Measurements from ENCODE around the gene ADAM33.

Gene ADAM33

DNA sequence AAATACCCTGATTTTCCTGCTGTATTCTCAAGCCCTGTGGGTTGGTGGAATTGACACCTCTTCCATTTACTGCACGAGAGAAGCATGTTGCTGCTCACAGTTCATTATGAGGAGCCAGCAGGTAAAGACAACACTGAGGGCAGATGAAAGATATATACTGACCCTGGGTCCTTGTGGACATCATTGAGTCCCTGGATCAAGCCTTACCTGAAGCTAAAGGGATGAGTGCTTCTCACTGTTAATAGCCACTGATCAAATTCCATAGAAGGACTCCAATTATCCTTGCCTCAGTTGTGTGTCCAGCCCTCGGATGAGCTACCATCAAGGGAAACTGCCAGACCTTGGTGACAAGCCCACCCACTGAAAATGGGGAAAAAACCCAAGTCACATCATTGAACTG, 38.3 kb upstream of the ADAM33 start:
- POLR2A ChIA-PET = interaction anchor here (1.0 kb wide), 1 partner anchor 48 kb away, joined by 3 read pairs; the partner anchor contains the start of gene ADISSP
- CTCF ChIA-PET = interaction anchor here (0.9 kb wide), 1 partner anchor 10 kb away, joined by 6 read pairs; no protein-coding TSS in a partner anchor
- no peak for DNase-seq (ENCODE audit: extremely low spot score)
- TF ChIP-seq, protein P1, sequence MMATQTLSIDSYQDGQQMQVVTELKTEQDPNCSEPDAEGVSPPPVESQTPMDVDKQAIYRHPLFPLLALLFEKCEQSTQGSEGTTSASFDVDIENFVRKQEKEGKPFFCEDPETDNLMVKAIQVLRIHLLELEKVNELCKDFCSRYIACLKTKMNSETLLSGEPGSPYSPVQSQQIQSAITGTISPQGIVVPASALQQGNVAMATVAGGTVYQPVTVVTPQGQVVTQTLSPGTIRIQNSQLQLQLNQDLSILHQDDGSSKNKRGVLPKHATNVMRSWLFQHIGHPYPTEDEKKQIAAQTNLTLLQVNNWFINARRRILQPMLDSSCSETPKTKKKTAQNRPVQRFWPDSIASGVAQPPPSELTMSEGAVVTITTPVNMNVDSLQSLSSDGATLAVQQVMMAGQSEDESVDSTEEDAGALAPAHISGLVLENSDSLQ (IDR thresholded peaks at IDR 0.05) = no peak
- no peak for TF ChIP-seq SP1 (IDR thresholded peaks at IDR 0.05)
- TF ChIP-seq BHLHE40 (IDR thresholded peaks at IDR 0.05; ENCODE audit: borderline replicate concordance) = no peak
- TF ChIP-seq L3MBTL2 (conservative IDR thresholded peaks at IDR 0.05) = no peak
- TF ChIP-seq FOXM1 (IDR thresholded peaks at IDR 0.05; ENCODE audit: borderline replicate concordance) = no peak
- TF ChIP-seq LEF1 (IDR thresholded peaks at IDR 0.05; ENCODE audit: borderline replicate concordance) = no peak
- TF ChIP-seq CTBP1 (IDR thresholded peaks at IDR 0.05; ENCODE audit: borderline replicate concordance) = no peak

DNA sequence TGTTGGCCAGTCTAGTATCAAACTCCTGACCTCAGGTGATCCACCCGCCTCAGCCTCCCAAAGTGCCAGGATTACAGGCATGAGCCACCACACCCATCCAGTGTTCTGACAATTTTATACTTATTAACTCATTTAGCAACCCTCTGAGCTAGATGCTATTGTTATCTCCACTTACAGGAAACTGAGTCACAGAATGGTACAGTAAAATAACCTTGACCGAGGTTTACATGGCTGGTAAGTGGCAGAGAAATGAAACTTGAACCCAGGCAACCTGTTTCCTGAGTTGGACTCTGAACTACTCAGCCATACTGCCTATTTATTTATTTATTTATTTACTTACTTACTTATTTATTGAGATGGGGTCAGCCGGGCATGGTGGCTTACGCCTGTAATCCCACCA, 37.2 kb upstream of the ADAM33 start:
- ChIA-PET CTCF (no interaction called here), POLR2A (no interaction called here)
- TF ChIP-seq SUZ12 (IDR thresholded peaks at IDR 0.05) (no peak), NFRKB (IDR thresholded peaks at IDR 0.05) (no peak), FOXM1 (IDR thresholded peaks at IDR 0.05; ENCODE audit: borderline replicate concordance) (no peak), FOXK2 (IDR thresholded peaks at IDR 0.05) (no peak), FOXA1 (IDR thresholded peaks at IDR 0.05) (no peak), ZNF384 (IDR thresholded peaks at IDR 0.05) (no peak), HDGF (IDR thresholded peaks at IDR 0.05; ENCODE audit: borderline replicate concordance) (no peak), ELF4 (IDR thresholded peaks at IDR 0.05) (no peak), L3MBTL2 (conservative IDR thresholded peaks at IDR 0.05) (no peak), BHLHE40 (IDR thresholded peaks at IDR 0.05; ENCODE audit: borderline replicate concordance) (no peak), TARDBP (IDR thresholded peaks at IDR 0.05) (no peak), LEF1 (IDR thresholded peaks at IDR 0.05; ENCODE audit: borderline replicate concordance) (no peak), CTBP1 (IDR thresholded peaks at IDR 0.05; ENCODE audit: borderline replicate concordance) (no peak), ARNT (IDR thresholded peaks at IDR 0.05) (no peak), SP1 (IDR thresholded peaks at IDR 0.05) (no peak)
- TF ChIP-seq, protein P1 (IDR thresholded peaks at IDR 0.05) = no peak
- no peak for DNase-seq (ENCODE audit: extremely low spot score)

DNA sequence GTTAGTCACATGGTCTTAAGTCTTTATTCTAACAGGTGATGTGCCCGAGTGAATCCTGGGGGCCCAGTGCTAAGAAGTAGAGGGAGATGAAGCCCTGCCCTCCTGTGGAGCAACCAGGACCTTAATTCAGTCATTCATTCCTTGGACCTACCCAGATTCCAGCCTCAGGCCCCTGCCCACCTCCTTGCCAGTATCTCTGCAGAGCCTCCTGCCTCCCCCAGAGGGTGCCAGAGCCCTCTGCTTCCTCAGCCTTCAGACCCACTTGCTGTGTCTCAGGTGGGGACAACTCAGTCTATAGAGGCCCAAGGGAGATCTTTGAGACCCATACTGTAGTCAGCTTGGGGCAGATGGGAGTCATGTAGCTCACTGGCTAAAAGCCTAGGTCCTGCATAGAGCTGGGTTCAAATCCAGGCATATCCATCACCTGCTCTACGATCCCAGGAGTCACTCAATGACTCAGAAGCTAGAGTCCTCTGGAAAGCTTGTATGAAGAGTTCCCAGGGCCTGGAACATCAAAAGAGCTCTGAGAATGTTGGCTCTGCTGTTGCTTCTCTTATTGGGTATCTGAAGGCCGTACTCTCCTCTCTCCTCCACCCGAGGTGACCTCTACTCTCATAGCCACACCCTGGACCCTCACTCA, 34.5 kb upstream of the ADAM33 start:
- no peak for TF ChIP-seq BHLHE40 (IDR thresholded peaks at IDR 0.05; ENCODE audit: borderline replicate concordance)

DNA sequence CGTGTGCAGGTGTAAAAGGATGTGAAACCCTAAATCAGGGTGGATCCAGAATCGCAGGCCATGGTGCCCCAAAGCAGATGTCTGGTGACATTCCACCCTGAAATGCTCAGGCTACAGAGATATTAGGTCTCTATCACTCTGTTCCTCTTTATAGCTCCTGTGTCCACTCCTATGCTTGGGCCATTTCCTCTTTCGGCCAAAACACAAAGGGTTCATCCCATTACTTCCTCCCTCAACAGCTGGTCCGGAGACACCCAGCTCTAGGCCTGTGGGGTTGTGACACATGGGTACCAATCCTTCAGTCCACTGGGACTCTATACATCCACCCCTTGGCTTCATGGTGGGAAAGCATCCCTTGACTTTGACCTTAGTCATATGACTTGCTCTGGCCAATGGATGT, 32.3 kb upstream of the ADAM33 start:
- CTCF ChIA-PET = interaction anchor here (0.5 kb wide), 1 partner anchor 541 kb away, joined by 5 read pairs; no protein-coding TSS in a partner anchor

More for the DNA sequence above, 34.5 kb upstream of the ADAM33 start:
- ChIA-PET POLR2A (interaction anchor here (1.0 to 1.1 kb wide), 2 partner anchors 21 to 51 kb away, joined by 3 read pairs; partner anchors contain the start of gene ADISSP), CTCF (interaction anchor here (0.5 to 1.9 kb wide), 12 partner anchors 9 to 641 kb away, joined by 3 to 10 read pairs (median 4); partner anchors contain the start of genes ADISSP and SPEF1)
- peak; percentile 71 for DNase-seq (ENCODE audit: extremely low spot score)

DNA sequence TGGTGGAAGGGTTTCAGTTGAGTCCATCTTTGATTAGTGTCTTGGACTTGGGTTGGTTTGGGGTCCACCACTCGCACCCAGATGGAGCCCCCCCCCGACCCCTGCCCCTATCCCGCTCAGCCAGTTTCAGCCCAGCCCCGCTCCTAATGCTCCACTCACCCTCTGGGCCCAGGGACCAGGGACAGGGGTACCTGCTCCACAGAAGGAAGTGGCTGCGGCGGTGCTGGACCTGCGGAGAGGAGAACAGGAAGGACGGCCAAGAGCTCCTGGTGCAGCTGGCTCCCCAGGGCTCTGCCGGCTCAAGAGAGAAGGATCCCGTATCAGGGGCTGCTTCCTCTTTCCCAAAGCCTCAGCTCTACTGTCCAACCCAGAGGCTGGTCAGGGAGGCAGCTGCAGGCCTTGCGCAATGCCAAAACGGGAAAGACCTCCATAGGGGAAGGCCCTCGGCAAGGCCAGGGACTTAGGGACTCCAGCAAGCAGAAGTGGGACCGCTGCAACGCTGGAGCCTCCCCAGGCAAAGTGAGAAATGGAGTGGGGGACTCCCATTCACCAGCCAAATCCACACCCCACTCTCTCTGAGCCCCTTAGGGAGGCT, 30.6 kb upstream of the ADAM33 start, which contains the start of gene SIGLEC1:
Gene SIGLEC1, minus strand, starts transcription at position 322 of the 595 bp plus-strand sequence. CDS start 5,472 bp downstream, outside the sequence.
- ChIA-PET POLR2A (no interaction called here), CTCF (no interaction called here)
- no peak for DNase-seq (ENCODE audit: extremely low spot score)
- TF ChIP-seq, protein P1 (IDR thresholded peaks at IDR 0.05) = no peak

More for the DNA sequence above, 32.3 kb upstream of the ADAM33 start:
- TF ChIP-seq L3MBTL2 (conservative IDR thresholded peaks at IDR 0.05) = no peak
- no peak for TF ChIP-seq BHLHE40 (IDR thresholded peaks at IDR 0.05; ENCODE audit: borderline replicate concordance)
- TF ChIP-seq NFRKB (IDR thresholded peaks at IDR 0.05) = no peak
- no peak for TF ChIP-seq ZNF384 (IDR thresholded peaks at IDR 0.05)
- TF ChIP-seq TARDBP (IDR thresholded peaks at IDR 0.05) = no peak
- TF ChIP-seq CTBP1 (IDR thresholded peaks at IDR 0.05; ENCODE audit: borderline replicate concordance) = no peak
- no peak for TF ChIP-seq ELF4 (IDR thresholded peaks at IDR 0.05)
- TF ChIP-seq FOXK2 (IDR thresholded peaks at IDR 0.05) = no peak
- TF ChIP-seq SP1 (IDR thresholded peaks at IDR 0.05) = no peak
- TF ChIP-seq FOXM1 (IDR thresholded peaks at IDR 0.05; ENCODE audit: borderline replicate concordance) = no peak
- TF ChIP-seq ARNT (IDR thresholded peaks at IDR 0.05) = no peak
- TF ChIP-seq FOXA1 (IDR thresholded peaks at IDR 0.05) = no peak
- no peak for TF ChIP-seq HDGF (IDR thresholded peaks at IDR 0.05; ENCODE audit: borderline replicate concordance)
- TF ChIP-seq SUZ12 (IDR thresholded peaks at IDR 0.05) = no peak
- TF ChIP-seq, protein P1 (IDR thresholded peaks at IDR 0.05) = no peak
- TF ChIP-seq LEF1 (IDR thresholded peaks at IDR 0.05; ENCODE audit: borderline replicate concordance) = no peak
- POLR2A ChIA-PET = no interaction called here
- DNase-seq (ENCODE audit: extremely low spot score) = no peak

All from HEK293T (cell line).